ENCODE measurements around the gene TACR1. TPM values are rescaled to one million over a fixed set of nuclear protein-coding genes. Genes with fewer than 3 reads are reported as not detected.

TACR1 gene
- total and polyA plus RNA-seq, 2 of the 8 experiments (the other 6 are each of a cell fraction or from before 2014, with no cell fraction given), result 0.09 to 0.37 TPM

- Histone ChIP-seq H2BK20ac (ENCODE audit: low read length) (no peak overlapping the region), H3K4ac (replicated peaks; ENCODE audit: insufficient read length, low read depth, low read length) (no peak overlapping the region), H4K20me1 (replicated peaks in 1 of 2; ENCODE audit: control insufficient read depth in 1 of 2, insufficient read depth in 2 of 2, low read length in 2 of 2) (no peaks in the 10 kb centered on the region), H3K14ac (ENCODE audit: insufficient read length) (no peak overlapping the region), H3K4me1 (replicated peaks in 1 of 4; ENCODE audit: control insufficient read depth in 3 of 4, insufficient read depth in 4 of 4, low read length in 3 of 4) (peaks cover 0 to 3% (median under 1%) of the 10 kb centered on the region in 4 experiments; a peak in 1 of 7 replicates), H3K27ac (ENCODE audit: low read depth, low read length) (no peak overlapping the region), H3K56ac (replicated peaks; ENCODE audit: insufficient read length, low read depth, low read length) (no peak overlapping the region), H3K9me3 (ENCODE audit: insufficient read depth in 2 of 2, low read depth in 1 of 2, low read length in 1 of 2) (no peaks in the 10 kb centered on the region), H2BK120ac (replicated peaks; ENCODE audit: low read depth, low read length) (no peak overlapping the region), H4K8ac (ENCODE audit: extremely low read depth, insufficient read depth, low read length) (no peak overlapping the region), H3K4me3 (ENCODE audit: extremely low read depth in 1 of 4, insufficient read depth in 2 of 4, low read depth in 3 of 4, low read length in 4 of 4) (no peak overlapping the region), H3K18ac (ENCODE audit: extremely low read depth, low read length) (no peak overlapping the region), H2AFZ (ENCODE audit: low read length) (no peak overlapping the region), H4K91ac (replicated peaks; ENCODE audit: insufficient read length, low read length) (no peak overlapping the region), H3K36me3 (ENCODE audit: control insufficient read depth in 2 of 4, insufficient read depth in 4 of 4, low read length in 3 of 4) (no peaks in the 10 kb centered on the region), H3K79me1 (ENCODE audit: low read depth, low read length) (no peaks in the 10 kb centered on the region), H3K79me2 (ENCODE audit: control insufficient read depth in 1 of 2, insufficient read depth in 2 of 2, low read length in 2 of 2) (no peaks in the 10 kb centered on the region), H3K27me3 (replicated peaks in 1 of 4; ENCODE audit: control insufficient read depth in 3 of 4, extremely low read depth in 1 of 4, insufficient read depth in 3 of 4, low read length in 3 of 4) (no peaks in the 10 kb centered on the region), H3K9ac (replicated peaks in 1 of 4; ENCODE audit: extremely low read depth in 1 of 4, low read depth in 3 of 4, low read length in 3 of 4) (no peak overlapping the region), H2BK12ac (ENCODE audit: low read depth, low read length) (no peak overlapping the region), H2BK5ac (ENCODE audit: low read depth, low read length) (no peak overlapping the region), H4K5ac (ENCODE audit: insufficient read length, low read depth, low read length) (no peak overlapping the region), H2BK15ac (ENCODE audit: low read length) (no peak overlapping the region), H3K23me2 (ENCODE audit: low read depth, low read length) (no peaks in the 10 kb centered on the region), H3K4me2 (ENCODE audit: insufficient read depth in 1 of 2, low read depth in 2 of 2, low read length in 2 of 2) (no peak overlapping the region), H3K23ac (ENCODE audit: insufficient read length) (no peak overlapping the region), H2AK5ac (ENCODE audit: low read depth, low read length) (no peak overlapping the region)
- WGBS, 2 experiments (ENCODE audit: extremely low coverage in 1 of 2, insufficient coverage in 1 of 2, insufficient read length in 1 of 2, insufficient replicate concordance in 2 of 2, low coverage in 1 of 2, low lambda C conversion rate in 2 of 2, missing lambda C conversion rate in 1 of 2), result 100% methylated on average over 1 of the region's 1 CpG; no CpG with 5 or more reads in 1 of the 2 experiments
- ChIA-PET CTCF (ENCODE audit: partially characterized antibody) (interaction anchor here (0.6 to 2.3 kb wide), 10 partner anchors 10 to 534 kb away, joined by 3 to 15 read pairs (median 4); no protein-coding TSS in a partner anchor), POLR2A (ENCODE audit: partially characterized antibody) (no interaction called here)
- DNase-seq (ENCODE audit: low read depth in 1 of 2, low spot score in 2 of 2) (no peak), FAIRE-seq (no peak)
- TF ChIP-seq TAF7 (optimal IDR thresholded peaks at IDR 0.05; ENCODE audit: borderline replicate concordance, low read depth, low read length) (no peak), SAP30 (IDR thresholded peaks at IDR 0.05; ENCODE audit: insufficient read depth, insufficient replicate concordance, low read length) (no peak), EGR1 (IDR thresholded peaks at IDR 0.05; ENCODE audit: borderline replicate concordance, low read depth, low read length) (no peak), SIX5 (IDR thresholded peaks at IDR 0.05; ENCODE audit: low read depth, low read length) (no peak), YY1 (IDR thresholded peaks at IDR 0.05; ENCODE audit: low read depth, low read length) (no peak), TEAD4 (IDR thresholded peaks at IDR 0.05; ENCODE audit: low read depth, low read length) (no peak), TAF1 (IDR thresholded peaks at IDR 0.05; ENCODE audit: low read depth, low read length) (no peak), E2F6 (IDR thresholded peaks at IDR 0.05) (no peak), HDAC2 (IDR thresholded peaks at IDR 0.05; ENCODE audit: borderline replicate concordance in 1 of 2, low read depth in 2 of 2, low read length in 2 of 2) (no peak), CBX8 (IDR thresholded peaks at IDR 0.05; ENCODE audit: borderline replicate concordance, low read depth, low read length) (no peak), SUZ12 (IDR thresholded peaks at IDR 0.05; ENCODE audit: low read length) (no peak), BCL11A (IDR thresholded peaks at IDR 0.05; ENCODE audit: low read depth in 2 of 2, low read length in 2 of 2) (no peak), JUND (IDR thresholded peaks at IDR 0.05; ENCODE audit: low read length) (no peak)
Measured at GRCh38 chr2:75074708-75075107, 124.6 kb downstream of the TACR1 start.

Data from H1 (cell line).